Activated CD4-positive, alpha-beta T cell treated with anti-CD3 and anti-CD28 coated beads, Interleukin-2, amount 50 U/mL, for 24 hours (primary cell): ENCODE data around the gene SLC23A1.
"Not testable (repeated sequence)": the region's sequence is repeated elsewhere in the genome, so short reads cannot be mapped to it uniquely, and the experiment has no call there.

Source experiments
- DNase-seq, 2 donors: peaks; one replicate each; pipeline ENCODE4 v3.0.0-alpha.2; 2020; ENCODE audit warnings: low read depth in 1 of 2, low spot score in 1 of 2

The SLC23A1 gene

GRCh38 chr5:139390639-139391569 lies 7.8 kb upstream of the SLC23A1 start:
- DNase-seq: no peak

- DNase-seq: peak; percentile 17 to 24
Measured at GRCh38 chr5:139389701-139390638, 6.9 kb upstream of the SLC23A1 start, which contains the start of gene MZB1. Gene MZB1, minus strand, starts transcription at chr5:139389913. Its CDS starts 57 bp downstream, at chr5:139389856.

DNA sequence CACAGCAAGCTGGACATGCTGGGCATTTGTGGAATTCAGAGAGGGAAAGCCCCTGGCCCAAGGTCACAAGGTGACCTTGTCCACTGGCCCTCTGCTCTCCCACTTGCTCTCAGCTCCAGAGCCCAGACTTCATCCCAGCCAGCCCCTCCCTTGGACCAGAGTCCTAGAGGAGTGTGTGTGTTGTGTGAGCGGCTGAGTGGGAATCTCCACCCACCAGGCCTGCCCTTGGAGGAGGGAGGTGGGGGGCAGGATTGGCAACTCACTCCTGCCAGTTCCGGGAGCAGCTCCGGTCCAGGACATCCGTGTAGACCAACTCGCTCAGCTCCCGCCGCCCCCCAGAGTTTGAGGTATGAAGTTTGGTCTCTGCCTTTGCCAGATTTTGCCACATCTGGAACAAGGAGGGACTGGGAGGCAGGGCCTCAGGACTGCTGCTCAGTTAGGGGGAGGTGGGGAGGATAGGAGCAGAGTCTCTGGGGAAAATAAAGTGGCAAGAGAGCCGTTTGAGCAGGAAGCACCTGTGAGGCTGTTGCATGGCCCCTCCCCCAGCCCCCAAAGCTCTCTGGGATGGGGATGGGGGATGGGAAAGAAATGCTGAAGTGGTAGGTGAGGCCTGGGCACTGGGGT lies 5.2 kb upstream of the SLC23A1 start:
- DNase-seq: no peak

GRCh38 chr5:139387611-139388197 lies 4.6 kb upstream of the SLC23A1 start:
- no peak for DNase-seq

- not testable (repeated sequence) for DNase-seq
Measured at GRCh38 chr5:139386956-139387355, 3.9 kb upstream of the SLC23A1 start.

DNA sequence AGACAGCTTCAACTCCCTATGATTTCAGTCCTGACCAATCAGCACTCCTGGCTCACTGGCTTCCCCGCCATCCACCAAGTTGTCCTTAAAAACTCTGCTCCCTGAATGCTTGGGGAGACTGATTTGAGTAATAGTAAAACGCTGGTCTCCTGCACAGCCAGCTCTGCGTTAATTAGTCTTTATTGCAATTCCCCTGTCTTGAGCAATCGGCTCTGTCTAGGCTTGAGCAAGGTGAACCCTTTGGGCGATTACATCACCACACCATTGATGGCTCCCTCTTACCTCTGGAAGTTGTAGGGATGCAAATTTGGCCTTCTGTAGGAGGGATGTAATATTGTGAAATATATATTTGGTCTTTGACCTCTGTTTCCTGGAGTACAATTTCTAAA lies 2.9 kb upstream of the SLC23A1 start:
- no peak for DNase-seq

- DNase-seq: no peak
Measured at GRCh38 chr5:139385061-139386049, 2.3 kb upstream of the SLC23A1 start.

GRCh38 chr5:139384591-139385051 lies 1.5 kb upstream of the SLC23A1 start:
- no peak for DNase-seq

- DNase-seq: no peak
Measured at GRCh38 chr5:139383993-139384590, 995 bp upstream of the SLC23A1 start.

- no peak for DNase-seq
Measured at GRCh38 chr5:139382807-139383206, 290 bp downstream of the SLC23A1 start.

- no peak for DNase-seq
Measured at GRCh38 chr5:139381837-139382761, 998 bp downstream of the SLC23A1 start.

GRCh38 chr5:139379626-139380449 lies 3.3 kb downstream of the SLC23A1 start:
- DNase-seq: no peak

DNA sequence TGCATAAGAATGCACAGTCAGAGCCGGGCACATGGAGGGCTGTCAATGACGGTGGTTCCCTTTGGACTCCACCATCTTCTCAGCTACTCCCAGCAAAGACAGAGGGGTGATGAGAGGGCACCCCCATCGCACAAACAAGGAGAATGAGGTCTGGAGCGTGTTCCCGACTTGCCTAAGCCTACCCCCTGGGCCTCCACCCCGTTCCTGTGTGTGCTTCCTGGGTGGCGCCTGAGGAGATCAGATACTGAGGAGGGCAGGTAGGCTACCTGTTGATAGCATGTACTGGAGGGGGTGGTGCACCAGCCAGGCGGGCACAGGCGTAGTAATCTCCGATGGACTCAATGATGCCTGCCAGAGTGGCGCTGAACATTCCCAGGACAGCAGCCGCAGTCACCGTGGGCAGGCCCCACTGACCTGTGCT lies 4.1 kb downstream of the SLC23A1 start:
- no peak for DNase-seq

DNA sequence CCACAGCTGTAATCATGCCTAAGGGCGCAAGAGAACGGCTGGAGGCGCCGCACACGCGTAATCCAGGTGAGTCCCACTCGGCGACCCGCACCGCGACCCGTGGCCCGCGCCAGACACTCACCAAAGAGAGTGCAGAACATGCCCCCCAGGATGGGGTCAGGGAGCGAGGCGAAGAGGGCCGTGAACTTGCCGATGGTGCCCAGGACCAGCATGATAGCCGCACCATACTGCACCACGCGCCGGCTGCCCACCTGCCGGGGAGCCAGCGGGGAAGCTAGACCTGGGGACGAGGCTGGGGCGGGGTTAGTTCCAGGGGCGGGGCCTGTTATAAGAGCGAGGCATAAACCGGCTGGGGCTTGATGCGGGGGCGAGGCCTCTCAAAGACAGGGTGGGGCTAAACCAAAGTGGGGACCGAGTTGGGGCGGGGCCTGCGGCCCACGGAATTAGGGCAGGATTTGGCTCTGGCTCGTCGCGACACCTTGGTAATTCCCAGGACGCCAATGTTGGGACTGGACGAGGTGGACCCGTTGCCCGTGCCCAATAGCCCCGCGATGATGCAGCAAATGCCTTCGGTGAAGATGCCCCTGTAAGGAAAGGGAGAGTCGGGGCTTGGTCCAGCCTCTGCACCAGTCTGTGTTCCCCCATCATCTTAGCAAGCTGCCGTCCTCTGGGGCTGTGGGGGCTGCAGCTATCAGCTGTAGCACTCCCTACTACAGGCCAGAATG lies 4.8 kb downstream of the SLC23A1 start:
- no peak for DNase-seq

- DNase-seq: no peak
Measured at GRCh38 chr5:139377226-139377625, 5.9 kb downstream of the SLC23A1 start.

DNA sequence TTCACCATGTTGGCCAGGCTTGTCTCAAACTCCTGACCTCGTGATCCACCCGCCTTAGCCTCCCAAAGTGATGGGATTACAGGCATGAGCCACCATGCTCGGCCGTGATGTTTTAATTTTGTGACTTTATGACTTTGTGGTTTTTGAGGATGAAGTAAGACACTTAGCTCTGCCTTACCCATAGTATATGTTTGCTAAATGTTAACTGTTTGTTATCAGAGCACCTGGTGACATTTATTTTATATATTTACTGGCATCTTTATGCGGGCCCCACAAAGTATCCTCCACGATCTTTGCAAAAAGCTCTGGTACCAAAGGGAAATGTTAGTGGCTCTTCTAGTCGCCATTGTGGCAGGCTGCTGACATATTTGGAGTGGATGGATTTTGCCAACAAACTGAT lies 6.7 kb downstream of the SLC23A1 start:
- DNase-seq: no peak

GRCh38 chr5:139374909-139375308 lies 8.2 kb downstream of the SLC23A1 start:
- no peak for DNase-seq
